ENCODE data around the gene ADAMTS2.

ADAMTS2 gene

DNA sequence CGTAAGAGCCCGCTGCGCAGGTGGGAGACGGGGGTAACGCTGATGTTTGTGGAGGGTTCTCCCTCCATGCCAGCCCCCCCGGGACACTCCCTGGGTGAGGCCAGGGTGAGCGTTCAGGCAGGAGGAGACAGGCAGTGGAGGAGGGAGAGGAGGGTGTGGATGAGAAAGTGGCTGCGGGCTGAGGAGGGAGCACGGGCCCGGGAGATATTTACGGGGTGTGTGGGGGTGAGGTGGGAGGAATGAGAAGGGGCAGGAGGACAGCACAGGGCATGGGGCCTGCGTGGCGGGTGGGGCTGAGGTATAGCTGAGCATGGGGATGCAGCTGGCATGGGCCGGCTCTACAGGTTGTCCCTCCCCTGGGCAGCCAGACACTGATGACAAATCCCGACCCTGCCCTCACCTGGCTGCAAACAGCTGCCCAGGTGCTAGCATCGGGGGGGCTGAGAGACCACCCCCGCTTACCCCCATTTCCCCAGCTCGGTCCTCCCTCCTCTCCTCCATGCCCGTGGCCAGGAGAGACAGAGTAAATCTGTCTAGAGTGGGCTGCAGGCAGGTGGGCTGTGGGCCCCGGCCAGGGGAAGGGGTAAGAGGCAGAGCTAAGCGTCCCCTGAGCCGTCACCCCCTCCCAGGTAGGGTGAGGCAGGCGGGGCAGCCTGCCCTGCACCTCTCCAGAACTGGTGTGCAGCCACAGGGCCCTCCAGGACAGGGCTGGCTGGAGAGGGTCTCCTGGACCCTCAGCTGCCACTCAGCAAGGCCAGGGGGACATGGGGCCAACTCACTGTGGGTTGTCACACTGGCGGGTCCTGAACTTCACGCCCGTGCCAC, 205.9 kb downstream of the ADAMTS2 start:
- no peak for DNase-seq (ENCODE audit: low spot score)

DNA sequence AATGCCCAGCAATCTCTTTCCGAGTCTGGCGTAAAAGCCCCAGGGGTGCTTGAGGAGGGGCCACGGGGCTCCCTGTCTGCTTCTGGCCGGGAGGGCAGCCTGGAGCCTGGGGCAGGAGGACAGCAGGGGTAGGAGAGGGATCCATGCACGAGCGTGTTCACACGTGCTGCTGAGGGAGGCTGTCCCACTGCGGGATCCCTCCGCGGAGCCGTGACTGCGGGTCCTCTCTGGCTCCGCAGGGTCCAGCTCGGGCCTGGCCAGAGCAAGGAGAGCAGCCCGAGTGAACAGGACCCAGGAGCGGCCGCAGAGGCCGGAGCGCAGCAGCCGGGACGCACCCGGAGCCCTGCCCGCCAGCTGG, 206.7 kb downstream of the ADAMTS2 start:
- no peak for DNase-seq (ENCODE audit: low spot score)

DNA sequence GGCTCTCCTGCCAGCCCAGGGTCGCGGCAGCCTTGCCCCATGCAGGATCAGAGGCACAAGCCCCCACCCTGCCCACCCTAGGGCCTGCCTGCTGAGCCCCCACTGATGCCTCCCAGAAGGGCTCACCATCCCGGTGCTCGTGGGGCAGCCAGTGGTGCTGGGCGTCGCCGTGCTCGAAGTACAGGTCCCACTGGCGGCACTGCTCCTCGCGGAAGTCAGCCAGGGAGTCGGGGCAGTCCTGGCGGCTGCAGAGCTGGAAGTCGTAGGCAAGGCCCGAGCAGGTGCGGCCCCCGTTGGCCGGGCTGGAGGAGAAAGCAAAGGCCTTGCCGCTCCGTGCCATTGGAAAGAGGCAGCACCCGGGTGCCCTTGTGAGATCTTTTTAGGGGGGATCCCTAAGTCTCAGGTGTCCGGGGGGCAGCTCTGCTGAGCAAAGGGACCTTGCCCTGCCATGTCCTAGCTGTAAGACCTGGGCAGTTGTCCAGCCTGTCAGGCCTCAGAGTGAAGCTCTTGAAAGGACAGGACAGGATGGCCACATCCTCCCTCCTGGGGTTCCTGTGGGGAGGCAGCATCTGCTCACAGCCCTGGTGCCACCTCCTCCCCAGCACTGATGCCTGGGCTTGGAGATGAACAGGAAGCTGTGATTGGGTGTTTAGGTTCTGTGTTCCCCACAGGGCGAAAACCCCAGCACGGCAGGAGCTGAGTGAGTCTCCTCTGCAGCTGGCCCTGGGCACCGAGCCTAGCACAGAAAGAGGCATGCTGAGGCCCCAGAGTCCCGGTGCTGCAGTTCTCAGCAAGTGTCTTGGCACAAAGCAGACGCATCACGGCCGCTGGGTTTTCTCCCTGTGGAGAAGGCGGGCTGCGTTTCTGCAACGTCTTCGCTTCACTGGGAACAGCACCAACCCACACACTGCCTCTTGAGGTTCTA, 207.4 kb downstream of the ADAMTS2 start:
- DNase-seq (ENCODE audit: low spot score), result no peak

DNA sequence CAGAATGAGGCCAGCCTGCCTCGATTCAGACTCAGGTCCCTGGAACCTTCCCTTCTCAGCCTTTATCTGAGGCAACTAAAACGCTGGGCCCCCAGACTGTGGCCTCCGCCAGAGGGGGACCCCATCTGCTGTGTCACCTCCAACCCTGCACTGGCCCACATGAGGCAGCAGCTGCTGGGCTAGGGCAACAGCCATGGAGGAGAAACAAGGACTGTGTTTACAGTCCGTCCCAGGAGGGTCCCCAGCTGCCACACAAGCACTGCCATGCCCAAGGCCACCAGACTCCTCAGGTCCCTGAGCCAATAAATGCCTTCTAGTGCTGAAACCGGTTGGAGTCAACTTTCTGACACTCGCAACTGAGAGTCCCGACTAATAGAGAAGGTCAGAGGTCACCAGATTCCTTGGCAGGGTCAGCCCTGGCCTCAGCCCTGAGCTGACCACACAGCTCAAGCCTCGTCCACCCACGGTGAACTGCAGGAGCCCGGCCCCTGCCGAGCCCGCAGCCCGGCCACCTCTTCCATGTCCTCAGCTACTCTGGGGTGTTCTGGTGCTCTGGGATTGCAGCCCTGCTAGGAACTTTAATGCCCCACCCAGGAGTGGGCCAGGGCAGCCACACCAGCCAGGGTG, 208.1 kb downstream of the ADAMTS2 start:
- no peak for DNase-seq (ENCODE audit: low spot score)

DNA sequence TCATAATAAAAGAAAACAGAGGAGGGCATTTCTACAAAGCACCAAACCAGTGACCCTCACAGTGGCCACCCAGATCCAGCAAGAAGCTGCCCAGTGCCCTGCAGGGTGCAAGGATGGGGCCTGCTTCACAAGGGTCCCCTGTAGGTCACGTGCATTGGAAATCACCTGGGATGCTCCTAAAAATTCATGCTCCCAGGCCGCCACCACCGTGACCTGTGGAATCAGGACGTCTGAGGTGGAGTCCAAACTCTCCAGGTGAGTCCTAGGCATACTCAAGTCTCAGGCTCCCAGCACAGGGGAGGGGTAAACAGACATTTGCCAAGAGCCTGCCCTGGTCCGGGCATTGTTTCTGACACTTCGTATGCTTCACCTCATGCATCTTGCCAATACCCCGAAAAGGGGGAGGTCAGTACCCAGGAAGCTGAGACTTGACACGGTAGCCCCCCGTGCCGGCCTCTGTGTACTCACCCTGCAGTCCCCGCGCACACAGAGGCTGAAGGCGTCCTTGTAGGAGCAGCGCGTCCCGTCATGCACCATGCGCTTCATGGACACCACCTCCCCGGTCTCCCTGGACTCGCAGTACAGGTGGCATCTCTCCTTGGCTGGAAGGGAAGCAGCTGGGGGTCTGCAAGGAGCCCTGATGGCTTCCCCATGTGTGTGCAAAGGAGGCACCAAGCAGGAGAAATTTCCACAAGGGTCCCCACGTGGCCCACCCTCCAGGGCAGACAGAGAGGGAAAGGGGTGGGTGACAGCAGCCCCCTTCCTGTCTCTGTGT, 209.6 kb downstream of the ADAMTS2 start:
- DNase-seq (ENCODE audit: low spot score), result no peak

DNA sequence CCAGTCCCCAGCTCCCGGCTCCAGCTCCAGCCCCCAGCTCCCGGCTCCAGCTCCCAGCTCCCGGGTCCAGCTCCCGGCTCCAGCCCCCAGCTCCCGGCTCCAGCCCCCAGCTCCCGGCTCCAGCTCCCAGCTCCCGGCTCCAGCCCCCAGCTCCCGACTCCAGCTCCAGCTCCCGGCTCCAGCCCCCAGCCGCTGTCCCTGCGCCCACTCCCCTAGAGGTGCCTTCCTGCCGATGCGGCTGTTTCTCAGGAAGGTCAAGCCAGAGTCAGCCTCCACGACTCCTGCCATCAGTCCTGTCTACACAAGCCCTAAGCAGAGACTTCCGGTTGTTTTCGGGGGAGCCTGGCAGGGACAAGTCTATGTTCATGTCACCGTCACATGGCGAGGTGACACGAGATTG, 210.3 kb downstream of the ADAMTS2 start:
- no peak for DNase-seq (ENCODE audit: low spot score)

DNA sequence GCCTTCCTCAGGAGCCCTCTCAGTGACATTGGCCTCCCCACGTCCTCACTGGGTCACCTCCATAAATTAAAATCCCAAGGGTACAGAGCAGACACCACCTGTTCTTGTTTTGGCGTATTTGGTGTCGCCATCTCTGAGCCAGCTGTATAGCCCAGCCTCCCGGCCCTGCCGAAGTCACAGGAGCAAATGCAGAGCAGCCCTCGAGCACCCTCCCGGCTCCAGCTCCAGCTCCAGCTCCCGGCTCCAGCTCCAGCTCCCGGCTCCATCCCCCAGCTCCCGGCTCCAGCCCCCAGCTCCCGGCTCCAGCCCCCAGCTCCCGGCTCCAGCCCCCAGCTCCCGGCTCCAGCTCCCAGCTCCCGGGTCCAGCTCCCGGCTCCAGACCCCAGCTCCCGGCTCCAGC, 210.8 kb downstream of the ADAMTS2 start:
- no peak for DNase-seq (ENCODE audit: low spot score)

DNA sequence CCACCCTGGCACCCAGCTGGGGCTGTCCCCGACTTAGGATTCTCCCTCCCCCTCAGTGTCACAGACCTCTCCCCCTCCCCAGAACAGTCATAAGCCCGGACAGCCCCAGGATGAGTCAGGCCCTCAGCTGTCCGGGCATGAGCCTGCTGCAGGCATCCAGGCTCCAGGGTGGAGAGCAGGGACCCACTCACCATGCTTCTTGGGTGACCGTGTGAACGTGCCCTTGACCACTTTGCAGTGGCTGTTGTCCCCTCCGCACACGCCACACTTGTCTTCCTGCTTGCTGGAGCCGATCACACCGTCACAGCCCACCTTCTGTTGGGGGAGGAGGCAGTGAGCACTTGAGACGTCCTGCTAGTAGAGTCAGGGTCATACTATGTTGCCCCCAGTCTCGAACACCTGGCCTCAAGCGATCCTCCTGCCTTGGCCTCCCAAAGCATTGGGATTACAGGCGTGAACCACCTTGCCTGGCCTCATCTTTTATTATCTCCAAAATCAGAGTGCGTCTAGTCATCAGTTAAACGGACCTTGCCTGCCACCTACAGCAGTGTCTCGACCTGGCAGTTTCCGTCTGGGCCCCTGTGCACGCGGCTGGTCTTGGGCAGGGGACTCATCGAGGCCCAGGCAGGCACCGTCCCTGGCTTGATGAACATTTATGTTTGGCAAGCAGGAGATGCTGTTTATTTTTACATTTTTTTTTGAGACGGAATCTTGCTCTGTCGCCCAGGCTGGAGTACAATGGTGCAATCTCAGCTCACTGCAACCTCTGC, 212.5 kb downstream of the ADAMTS2 start:
- DNase-seq (ENCODE audit: low spot score), result no peak

DNA sequence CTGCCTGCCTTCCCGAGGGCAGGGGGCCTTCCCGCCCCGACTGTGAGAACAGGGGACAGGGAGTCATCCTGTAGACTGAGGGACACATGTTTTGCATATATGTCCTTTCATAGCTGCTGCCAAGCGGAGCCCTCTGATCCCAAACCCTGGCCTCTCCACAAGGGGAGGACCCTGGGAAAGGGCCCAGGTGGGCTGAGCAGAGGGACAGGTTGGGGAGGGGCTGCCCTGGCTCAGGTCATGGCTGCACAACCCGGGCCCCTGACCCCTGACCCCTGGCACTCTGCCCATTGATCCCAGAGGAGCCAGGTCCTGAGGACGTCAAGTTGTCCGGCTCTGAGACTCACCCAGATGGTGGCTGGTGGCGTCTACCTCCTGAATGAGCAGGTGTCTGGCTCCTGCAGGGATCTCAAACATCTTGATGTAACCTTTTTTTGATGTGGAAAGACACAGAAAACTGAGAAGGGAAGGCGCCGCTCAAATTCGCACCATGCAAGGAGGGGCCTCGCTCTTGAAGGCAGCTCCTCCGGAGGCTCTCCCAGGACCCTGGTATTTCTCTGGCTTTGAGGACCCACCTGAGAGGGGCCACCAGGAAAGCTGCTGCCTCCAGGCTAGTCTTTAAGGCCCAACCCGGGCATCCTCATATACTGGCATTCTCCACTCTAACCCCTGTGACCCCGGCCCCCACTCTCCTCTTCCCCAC, 213.2 kb downstream of the ADAMTS2 start:
- no peak for DNase-seq (ENCODE audit: low spot score)

DNA sequence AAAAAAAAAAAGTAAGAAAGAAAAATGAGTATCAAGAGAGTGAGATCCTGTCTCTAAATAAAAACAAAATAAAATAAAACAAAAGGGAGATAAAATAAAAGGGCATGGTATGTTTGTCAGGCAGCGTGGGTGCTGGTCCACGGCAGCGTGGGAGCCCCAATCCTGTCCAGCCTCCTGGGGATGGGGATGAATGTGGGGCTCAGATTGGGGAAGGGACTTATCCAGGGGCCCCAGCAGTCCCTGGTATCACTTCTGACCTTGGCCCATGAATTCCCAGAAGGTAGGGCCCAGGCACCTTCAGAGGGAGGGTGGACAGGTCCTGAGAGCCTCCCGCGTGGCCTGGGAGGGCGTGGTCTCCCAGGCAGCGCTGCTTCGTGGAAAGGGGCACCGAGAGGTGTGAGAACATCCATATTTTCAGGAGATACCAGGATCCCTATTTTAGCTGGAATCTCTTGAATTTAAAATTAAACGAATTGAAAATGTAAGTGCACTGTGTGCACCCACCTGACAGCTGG, 213.9 kb downstream of the ADAMTS2 start:
- no peak for DNase-seq (ENCODE audit: low spot score)

DNA sequence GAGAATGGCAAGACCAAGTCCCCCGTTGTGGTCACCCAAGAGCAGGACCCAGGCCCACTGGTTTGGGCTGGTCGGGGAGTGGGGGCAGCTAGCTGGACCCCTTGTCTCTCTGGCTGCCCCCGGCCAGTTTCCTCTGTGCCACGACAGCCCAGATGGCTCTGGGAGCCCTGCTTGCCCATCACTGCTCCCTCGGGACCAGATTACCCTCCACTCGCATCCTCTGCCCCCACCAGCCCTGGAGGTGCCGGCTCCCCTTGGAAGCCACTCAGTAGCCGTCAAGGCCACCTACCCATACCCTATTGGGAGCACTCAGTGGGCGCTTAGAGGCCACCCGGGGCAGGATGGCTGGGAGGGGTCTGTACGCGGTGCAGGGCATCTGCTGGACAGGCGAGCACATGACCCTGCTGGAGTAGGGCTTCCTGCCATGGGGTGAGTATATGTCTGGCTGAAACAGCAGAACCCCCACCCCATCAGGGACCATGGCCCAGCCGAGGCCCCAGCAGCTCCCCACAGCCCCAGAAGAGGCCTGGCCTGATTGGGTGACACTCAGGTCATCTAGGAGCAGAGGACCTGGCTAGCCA, 215.1 kb downstream of the ADAMTS2 start:
- DNase-seq (ENCODE audit: low spot score), result no peak

DNA sequence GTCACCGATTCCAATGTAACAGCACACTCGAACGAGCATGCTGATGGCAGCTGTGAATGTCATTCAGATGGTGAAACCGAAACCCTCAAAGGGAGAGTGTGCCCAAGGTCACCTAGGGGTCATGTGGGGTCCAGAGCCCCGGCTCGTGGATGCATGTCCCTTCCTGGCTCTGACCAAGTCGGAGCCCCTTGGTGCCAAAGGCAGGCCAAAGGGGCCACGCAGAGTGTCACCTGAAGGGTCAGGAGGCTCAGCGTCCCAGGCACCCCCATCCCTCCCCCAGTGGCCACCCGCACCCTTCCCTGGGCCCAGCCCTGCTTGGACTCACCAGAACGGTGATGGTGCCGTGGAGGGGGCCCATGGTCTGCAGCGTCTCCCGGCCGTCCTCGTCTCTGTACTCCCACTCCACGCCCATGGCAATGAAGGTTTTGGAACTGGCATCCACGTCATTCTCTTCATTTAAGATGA, 215.6 kb downstream of the ADAMTS2 start:
- no peak for DNase-seq (ENCODE audit: low spot score)

DNA sequence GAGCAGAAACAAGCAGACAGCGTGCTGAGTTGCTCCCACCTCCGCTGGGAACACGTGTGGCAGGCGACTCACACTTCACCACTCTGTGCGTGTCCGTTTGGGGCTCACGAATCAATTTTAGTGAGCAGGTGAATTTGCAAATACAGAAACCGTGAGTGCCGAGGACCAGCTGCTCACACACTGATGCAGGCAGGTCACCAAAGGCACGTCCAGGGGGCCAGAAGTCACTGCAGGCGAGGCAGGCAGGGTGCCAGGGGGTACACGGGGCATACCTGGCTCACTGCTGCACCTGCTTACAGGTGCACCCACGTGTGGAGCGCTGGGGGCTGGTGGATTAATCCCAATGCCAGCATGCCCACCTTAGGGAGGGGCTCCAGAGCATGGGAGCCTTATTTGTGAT, 216.3 kb downstream of the ADAMTS2 start:
- no peak for DNase-seq (ENCODE audit: low spot score)

DNA sequence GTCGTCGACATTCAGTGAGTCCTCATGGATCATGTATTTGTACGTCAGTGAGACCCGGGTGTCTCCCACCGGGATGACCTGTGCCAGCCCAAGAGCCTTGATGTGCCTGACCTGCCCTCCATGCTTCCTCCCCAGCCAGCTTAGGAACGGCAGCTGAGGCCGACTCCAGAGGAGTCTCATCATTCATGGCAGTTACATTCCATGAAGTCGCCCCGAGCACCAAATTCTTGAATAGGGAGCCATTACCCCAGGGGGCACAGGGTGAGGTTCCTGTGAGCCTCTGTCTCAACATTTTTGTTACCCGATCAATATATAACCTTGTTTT, 217.3 kb downstream of the ADAMTS2 start:
- DNase-seq (ENCODE audit: low spot score), result no peak

DNA sequence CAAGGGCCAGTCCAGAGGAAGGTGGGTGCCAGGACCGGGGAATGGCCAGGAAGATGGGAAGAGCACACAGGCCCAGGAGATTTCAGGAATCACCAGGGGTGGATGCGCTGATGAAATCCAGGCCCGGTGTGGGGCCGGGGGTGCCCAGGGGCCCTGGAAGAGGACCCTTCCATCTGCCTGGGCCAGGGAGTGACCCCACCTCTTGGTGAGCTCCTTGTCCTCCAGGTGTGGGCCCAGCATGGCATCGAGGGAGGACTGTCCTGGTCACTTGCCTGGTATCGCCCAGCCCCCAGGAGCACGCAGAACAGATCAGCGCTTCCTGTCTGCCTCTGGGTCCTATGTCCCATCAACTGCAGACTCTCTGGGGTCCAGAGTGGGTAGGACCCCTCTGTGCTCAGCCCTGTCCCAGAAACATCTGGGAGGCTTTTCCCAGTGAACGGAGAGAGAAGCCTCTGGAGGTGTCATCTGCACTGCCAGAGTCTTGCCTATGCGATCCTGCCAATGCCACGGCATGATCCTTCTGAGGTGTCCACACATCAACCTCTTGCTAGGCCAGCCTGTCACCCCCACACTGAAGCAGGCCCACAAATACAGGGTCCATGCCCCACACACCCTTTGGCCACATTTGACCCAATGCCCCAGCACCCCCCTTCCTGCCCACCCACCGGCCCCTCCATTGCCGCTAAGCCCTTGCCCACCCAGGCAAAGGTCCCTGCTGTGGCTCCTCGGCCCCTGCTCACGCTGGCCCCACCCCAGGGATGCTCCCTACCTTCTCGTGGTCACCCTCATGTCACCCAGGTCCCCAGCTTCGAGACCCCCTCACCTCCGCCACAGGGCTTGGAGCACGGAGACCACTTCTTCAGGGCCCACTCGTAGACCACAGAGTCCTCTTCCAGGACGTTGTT, 217.9 kb downstream of the ADAMTS2 start:
- DNase-seq (ENCODE audit: low spot score), result no peak

DNA sequence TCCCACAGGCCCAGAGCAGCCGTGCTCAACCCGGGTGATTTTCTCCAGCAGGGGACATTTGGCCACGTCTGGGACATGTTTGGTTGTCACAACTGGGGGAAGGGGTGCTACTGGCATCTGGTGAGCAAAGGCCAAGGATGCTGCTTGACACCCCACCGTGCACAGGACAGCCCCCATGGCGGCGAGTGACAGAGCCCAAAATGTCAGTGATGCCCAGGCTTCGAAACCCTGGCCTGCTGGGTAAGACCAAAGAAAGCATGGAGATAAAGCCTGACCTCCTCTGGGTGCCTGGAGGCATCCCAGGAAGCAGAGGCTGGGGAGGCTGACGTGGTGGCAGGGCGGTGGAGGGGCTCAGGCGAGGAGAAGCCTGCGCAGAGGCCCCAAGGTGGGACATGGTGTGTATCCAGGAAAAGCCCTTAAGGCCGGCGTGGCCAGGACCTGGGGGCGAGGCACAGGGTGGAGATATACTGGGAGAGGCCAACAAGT, 218.7 kb downstream of the ADAMTS2 start:
- no peak for DNase-seq (ENCODE audit: low spot score)

DNA sequence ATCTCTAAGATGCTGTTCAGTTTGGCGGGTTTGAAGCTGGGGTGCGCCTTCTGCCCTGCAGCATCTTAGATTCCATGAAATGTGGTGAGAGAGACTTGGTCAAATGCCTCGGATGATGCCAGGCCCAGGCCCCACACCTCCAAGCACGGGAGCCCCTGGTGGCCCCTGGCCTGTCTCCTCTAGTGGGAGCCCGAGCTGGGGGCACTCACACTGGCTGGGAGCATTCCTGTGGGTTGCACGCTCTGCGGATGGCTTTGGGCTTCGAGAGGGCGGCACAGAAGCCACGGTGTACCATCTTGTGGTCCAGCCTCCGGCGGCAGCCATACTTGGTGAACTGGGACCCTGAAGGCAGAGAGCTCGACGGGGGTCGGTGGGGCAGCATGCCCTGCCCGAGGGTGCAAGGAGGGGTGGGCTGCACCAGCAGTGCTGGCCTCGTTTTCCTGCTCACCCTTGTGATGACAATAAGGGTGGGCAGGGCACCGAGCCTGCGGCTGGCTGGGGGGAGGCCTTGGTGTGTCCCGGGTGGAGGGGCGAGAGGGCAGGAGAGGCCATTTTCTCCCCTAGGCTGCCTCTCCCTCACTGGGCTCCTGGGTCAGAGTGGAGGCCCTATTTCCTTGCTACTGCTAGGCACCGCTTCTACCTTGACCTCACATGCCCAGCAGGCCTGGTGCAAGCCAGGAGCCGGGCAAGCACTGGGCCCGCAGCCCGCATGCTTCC, 219.3 kb downstream of the ADAMTS2 start:
- DNase-seq (ENCODE audit: low spot score), result no peak
